Measurements from ENCODE around the gene DENND5A.

GRCh38 chr11:9148727-9149126 lies 116.4 kb downstream of the DENND5A start:
- no peak for TF ChIP-seq GATA2 (IDR thresholded peaks at IDR 0.05; ENCODE audit: low read depth, low read length)
- TF ChIP-seq GATA3 (IDR thresholded peaks at IDR 0.05; ENCODE audit: low read depth, low read length), result no peak
